Fibroblast of lung (primary cell): Measurements from ENCODE around the gene KCNJ6. TPM values are rescaled to one million over a fixed set of nuclear protein-coding genes. Genes with fewer than 3 reads are reported as not detected.

ENCODE experiments used
- DNase-seq, 2 donors: peaks; one replicate each; pipeline versions ENCODE4 v3.0.0 to v3.0.0-alpha.2; 2010; ENCODE audit warnings: low read depth in 2 of 2
- H2AFZ ChIP-seq: 2 replicates; pipeline ENCODE4 v1.5.1; 2012; ENCODE audit warnings: low read length, control low read depth, inconsistent platforms
- H3K27ac ChIP-seq: 2 replicates; pipeline ENCODE4 v1.5.1; 2011; ENCODE audit warnings: low read length, control low read depth; ENCODE audit not compliant: insufficient read depth
- H3K27me3 ChIP-seq: 2 replicates; pipeline ENCODE4 v1.5.1; 2011; ENCODE audit warnings: mild to moderate bottlenecking, low read length; ENCODE audit not compliant: control insufficient read depth, insufficient read depth
- H3K36me3 ChIP-seq: 2 replicates; pipeline ENCODE4 v1.5.1; 2011; ENCODE audit warnings: low read length; ENCODE audit not compliant: control insufficient read depth, insufficient read depth
- H3K4me1 ChIP-seq: 2 replicates; pipeline ENCODE4 v1.5.1; 2011; ENCODE audit warnings: low read length; ENCODE audit not compliant: control insufficient read depth, insufficient read depth; ENCODE audit errors: extremely low read depth
- H3K4me2 ChIP-seq: 2 replicates; pipeline ENCODE4 v1.5.1; 2011; ENCODE audit warnings: low read length, control low read depth; ENCODE audit not compliant: insufficient read depth; ENCODE audit errors: extremely low read depth
- H3K4me3 ChIP-seq, 4 experiments: fragments of 200-600 bp in 1 of 4; sonication (generic) in 1 of 4; replicated peaks in 1 of 4; 2 replicates each; pipeline ENCODE4 v1.5.1; 2011 to 2016; ENCODE audit warnings: low read length in 4 of 4, low read depth in 3 of 4, mild to moderate bottlenecking in 3 of 4, control low read depth in 2 of 4, inconsistent platforms in 1 of 4, mixed read lengths in 1 of 4; ENCODE audit not compliant: insufficient read depth in 1 of 4; ENCODE audit errors: control extremely low read depth in 1 of 4
- H3K79me2 ChIP-seq: 2 replicates; pipeline ENCODE4 v1.5.1; 2012; ENCODE audit warnings: mild to moderate bottlenecking, low read length, inconsistent platforms; ENCODE audit not compliant: control insufficient read depth, insufficient read depth
- H3K9ac ChIP-seq: 2 replicates; pipeline ENCODE4 v1.5.1; 2011; ENCODE audit warnings: mild to moderate bottlenecking, low read length, control low read depth; ENCODE audit not compliant: insufficient read depth
- H3K9me3 ChIP-seq: 2 replicates; pipeline ENCODE4 v1.5.1; 2012; ENCODE audit warnings: low read depth, low read length; ENCODE audit not compliant: control insufficient read depth, insufficient read depth
- H4K20me1 ChIP-seq: 2 replicates; pipeline ENCODE4 v1.5.1; 2011; ENCODE audit warnings: low read length; ENCODE audit not compliant: control insufficient read depth, insufficient read depth; ENCODE audit errors: extremely low read depth
- EZH2 ChIP-seq: IDR thresholded peaks from 2 replicates; pipeline ENCODE4 v1.5.1; 2012; ENCODE audit warnings: low read length, control low read depth, mild to moderate bottlenecking; ENCODE audit errors: missing control alignments
- polyA plus RNA-seq, 2 donors: library from polyadenylated mRNA; depleted of rRNA in 1 of 2; stranded (reverse) in 1 of 2; unstranded in 1 of 2; fragments of >200 nt; gene quantifications; 2 replicates each; pipeline ENCODE4 v1.2.1, GENCODE V29; 2011 to 2012; ENCODE audit warnings: missing spikeins in 1 of 2
- total RNA-seq: library from RNA; depleted of rRNA; stranded (reverse); fragments of >200 nt; gene quantifications from 2 replicates; pipeline ENCODE4 v1.2.1, GENCODE V29; 2014
- TF ChIP-seq, protein P1 (sequence below), 2 donors: IDR thresholded peaks in 1 of 2; conservative IDR thresholded peaks in 1 of 2; 1 replicate in 1 of 2; 2 replicates in 1 of 2; pipeline ENCODE4 v1.5.1; 2011 to 2012; ENCODE audit warnings: low read length in 2 of 2, control low read depth in 1 of 2, inconsistent platforms in 1 of 2, low read depth in 1 of 2, mild to moderate bottlenecking in 1 of 2

KCNJ6 gene
- total and polyA plus RNA-seq, 2 donors (not counting 1 experiment from before 2014, with no cell fraction given), result under 0.01 to 7.6 TPM

DNA sequence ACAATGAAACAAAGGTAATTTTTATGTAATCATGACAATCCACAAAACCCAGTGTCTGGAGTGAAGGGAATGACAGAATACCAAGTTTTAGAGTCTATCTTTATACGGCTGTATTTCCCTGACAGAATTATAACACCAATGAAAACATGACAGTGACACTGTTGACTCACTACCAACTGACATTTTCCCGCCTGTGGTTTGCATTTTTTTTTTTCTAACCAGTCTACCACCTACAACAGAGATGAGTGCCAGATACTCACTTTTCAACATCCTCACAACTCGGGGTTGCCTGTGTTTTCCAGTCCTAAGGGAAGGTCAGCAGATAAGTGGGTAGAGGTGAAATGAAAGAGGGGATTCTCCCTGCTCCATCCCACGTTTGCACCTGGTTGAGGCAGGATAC lies 118.9 kb downstream of the KCNJ6 start:
- no peaks in the 10 kb centered on the region for H3K79me2 ChIP-seq

DNA sequence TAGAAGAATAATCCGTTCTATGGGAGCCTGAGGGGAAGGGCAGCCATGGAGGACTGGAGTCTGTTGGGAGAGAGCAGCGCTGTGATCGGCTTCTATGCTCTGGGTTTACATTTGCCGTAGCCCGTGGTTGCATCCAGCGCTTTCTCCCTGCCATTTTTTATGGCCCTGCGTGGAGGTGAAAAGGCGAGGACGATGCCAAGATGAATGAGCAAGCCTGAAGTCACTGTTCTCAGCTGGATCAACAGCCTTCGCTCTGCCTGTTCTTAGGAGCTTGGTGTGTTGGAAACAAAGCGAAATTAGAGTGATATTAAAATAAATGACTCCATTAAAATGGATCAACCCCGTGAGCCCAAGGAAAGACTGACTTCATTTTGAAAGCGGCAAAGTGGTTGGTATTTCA lies 120.2 kb downstream of the KCNJ6 start:
- no peaks in the 10 kb centered on the region for H3K36me3 ChIP-seq
- H3K9me3 ChIP-seq, result no peaks in the 10 kb centered on the region
- no peaks in the 10 kb centered on the region for H4K20me1 ChIP-seq
- H2AFZ ChIP-seq, result no peak overlapping the region
- no peak overlapping the region for H3K4me2 ChIP-seq
- H3K9ac ChIP-seq, result no peak overlapping the region
- DNase-seq, result no peak
- peaks cover 8% of the 10 kb centered on the region for H3K4me1 ChIP-seq
- no peaks in the 10 kb centered on the region for H3K27me3 ChIP-seq
- TF ChIP-seq, protein P1, sequence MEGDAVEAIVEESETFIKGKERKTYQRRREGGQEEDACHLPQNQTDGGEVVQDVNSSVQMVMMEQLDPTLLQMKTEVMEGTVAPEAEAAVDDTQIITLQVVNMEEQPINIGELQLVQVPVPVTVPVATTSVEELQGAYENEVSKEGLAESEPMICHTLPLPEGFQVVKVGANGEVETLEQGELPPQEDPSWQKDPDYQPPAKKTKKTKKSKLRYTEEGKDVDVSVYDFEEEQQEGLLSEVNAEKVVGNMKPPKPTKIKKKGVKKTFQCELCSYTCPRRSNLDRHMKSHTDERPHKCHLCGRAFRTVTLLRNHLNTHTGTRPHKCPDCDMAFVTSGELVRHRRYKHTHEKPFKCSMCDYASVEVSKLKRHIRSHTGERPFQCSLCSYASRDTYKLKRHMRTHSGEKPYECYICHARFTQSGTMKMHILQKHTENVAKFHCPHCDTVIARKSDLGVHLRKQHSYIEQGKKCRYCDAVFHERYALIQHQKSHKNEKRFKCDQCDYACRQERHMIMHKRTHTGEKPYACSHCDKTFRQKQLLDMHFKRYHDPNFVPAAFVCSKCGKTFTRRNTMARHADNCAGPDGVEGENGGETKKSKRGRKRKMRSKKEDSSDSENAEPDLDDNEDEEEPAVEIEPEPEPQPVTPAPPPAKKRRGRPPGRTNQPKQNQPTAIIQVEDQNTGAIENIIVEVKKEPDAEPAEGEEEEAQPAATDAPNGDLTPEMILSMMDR (conservative IDR thresholded peaks at IDR 0.05 in 1 of 2, IDR thresholded peaks at IDR 0.05 in 1 of 2; ENCODE audit: low read depth in 1 of 2, low read length in 2 of 2), result no peak
- TF ChIP-seq EZH2, result no peak
- H3K4me3 ChIP-seq, result no peak overlapping the region
- no peaks in the 10 kb centered on the region for H3K79me2 ChIP-seq
- no peak overlapping the region for H3K27ac ChIP-seq

More for the DNA sequence above, 118.9 kb downstream of the KCNJ6 start:
- no peak overlapping the region for H2AFZ ChIP-seq
- no peaks in the 10 kb centered on the region for H3K36me3 ChIP-seq
- no peak overlapping the region for H3K9ac ChIP-seq
- no peaks in the 10 kb centered on the region for H4K20me1 ChIP-seq
- no peak for DNase-seq
- no peak overlapping the region for H3K27ac ChIP-seq
- H3K4me3 ChIP-seq, result no peak overlapping the region
- no peaks in the 10 kb centered on the region for H3K9me3 ChIP-seq
- H3K4me2 ChIP-seq, result no peak overlapping the region
- no peaks in the 10 kb centered on the region for H3K27me3 ChIP-seq
- H3K4me1 ChIP-seq, result peaks cover 8% of the 10 kb centered on the region
- TF ChIP-seq EZH2, result no peak

DNA sequence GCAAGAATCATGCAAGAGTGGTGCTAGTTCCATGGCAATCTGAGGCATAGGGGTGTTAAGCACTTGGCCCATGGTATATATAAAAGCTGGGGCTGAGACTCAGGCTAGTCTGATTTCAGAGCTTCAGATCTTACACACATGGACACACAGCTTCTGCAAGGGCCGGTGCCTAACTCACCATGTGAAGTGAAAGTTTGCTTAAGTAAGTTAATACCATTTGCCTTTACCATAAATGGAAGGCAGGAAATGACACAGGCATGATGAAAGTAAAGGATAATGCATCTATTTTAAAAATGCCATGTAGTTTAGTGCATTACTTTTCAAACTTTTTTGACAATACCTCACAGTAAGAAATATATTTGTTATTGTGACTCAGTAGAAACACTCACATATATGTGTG lies 122.6 kb downstream of the KCNJ6 start:
- no peak for TF ChIP-seq EZH2
- TF ChIP-seq, protein P1 (conservative IDR thresholded peaks at IDR 0.05 in 1 of 2, IDR thresholded peaks at IDR 0.05 in 1 of 2; ENCODE audit: low read depth in 1 of 2, low read length in 2 of 2), result no peak
- H2AFZ ChIP-seq, result no peak overlapping the region
- no peak overlapping the region for H3K27ac ChIP-seq
- H3K27me3 ChIP-seq, result no peaks in the 10 kb centered on the region
- no peak overlapping the region for H3K4me2 ChIP-seq
- H3K9ac ChIP-seq, result no peak overlapping the region
- H3K4me1 ChIP-seq, result peaks cover 2% of the 10 kb centered on the region
- no peaks in the 10 kb centered on the region for H3K79me2 ChIP-seq
- H3K9me3 ChIP-seq, result no peaks in the 10 kb centered on the region
- H4K20me1 ChIP-seq, result no peaks in the 10 kb centered on the region
- peak; percentile 48 to 53 for DNase-seq
- H3K4me3 ChIP-seq, result no peak overlapping the region
- H3K36me3 ChIP-seq, result no peaks in the 10 kb centered on the region
